GM12874 (cell line): Measurements from ENCODE around the gene COL5A1.

Source experiments
- TF ChIP-seq, protein P1 (sequence below): IDR thresholded peaks from 2 replicates; pipeline ENCODE4 v1.5.1; 2011; ENCODE audit warnings: low read depth, mild to moderate bottlenecking, control low read depth, low read length, moderate library complexity; ENCODE audit not compliant: insufficient read depth

The COL5A1 gene

DNA sequence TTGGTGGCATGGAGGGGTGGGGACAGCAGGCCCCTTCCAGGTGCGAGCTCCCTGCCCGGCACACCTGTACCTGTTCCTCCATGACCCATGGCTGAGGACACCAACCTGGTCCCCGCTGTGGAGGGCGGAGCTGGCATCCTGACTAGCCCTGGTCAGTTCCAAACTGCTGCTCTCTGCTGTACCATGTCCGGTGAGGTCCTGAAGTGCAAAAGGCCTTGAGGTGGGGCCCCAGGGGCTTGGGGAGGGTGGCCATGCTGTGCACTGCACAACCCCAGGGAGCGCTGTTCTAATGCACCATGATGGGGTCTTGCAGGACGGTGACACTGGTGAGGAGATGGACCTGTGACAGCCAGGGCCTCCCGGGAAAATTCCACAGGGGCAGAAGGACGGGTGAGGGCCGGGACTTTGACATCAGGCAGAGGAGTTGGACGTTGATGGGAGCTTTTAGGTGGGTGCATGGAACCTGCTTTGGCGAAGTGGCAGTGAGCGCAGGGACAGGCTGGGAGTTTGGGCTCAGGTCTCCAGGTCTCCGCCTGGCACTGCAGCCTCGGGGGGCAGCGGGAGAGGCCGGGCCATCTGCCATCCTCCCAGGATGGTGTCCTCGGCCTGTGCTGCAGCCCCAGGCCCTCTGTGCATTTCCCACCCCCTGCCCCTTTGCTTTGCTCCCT is 38.9 kb downstream of the COL5A1 start:
- TF ChIP-seq, protein P1, sequence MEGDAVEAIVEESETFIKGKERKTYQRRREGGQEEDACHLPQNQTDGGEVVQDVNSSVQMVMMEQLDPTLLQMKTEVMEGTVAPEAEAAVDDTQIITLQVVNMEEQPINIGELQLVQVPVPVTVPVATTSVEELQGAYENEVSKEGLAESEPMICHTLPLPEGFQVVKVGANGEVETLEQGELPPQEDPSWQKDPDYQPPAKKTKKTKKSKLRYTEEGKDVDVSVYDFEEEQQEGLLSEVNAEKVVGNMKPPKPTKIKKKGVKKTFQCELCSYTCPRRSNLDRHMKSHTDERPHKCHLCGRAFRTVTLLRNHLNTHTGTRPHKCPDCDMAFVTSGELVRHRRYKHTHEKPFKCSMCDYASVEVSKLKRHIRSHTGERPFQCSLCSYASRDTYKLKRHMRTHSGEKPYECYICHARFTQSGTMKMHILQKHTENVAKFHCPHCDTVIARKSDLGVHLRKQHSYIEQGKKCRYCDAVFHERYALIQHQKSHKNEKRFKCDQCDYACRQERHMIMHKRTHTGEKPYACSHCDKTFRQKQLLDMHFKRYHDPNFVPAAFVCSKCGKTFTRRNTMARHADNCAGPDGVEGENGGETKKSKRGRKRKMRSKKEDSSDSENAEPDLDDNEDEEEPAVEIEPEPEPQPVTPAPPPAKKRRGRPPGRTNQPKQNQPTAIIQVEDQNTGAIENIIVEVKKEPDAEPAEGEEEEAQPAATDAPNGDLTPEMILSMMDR: no peak

- TF ChIP-seq, protein P1: no peak
Observed at GRCh38 chr9:134681061-134681661, 39.6 kb downstream of the COL5A1 start.

DNA sequence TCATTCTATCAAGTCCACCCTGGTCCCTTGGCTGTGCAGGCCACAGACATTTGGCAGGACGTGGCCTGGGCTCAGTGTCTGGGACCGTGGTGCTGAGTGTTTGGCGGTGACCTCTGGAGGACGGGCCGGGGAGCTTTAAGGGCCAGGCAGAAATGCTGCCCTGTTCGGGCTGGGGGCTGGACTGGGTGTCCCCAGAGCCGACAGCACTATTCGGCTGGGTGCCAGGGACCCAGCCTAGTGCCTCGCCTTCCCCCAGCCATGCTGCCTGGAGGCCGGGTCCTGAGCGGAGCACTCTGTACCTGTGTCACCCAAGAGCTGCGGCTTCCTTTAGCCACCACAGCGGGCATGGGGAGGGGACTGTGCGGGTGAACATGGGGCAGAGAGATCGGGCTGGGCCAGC is 40.4 kb downstream of the COL5A1 start:
- TF ChIP-seq, protein P1: no peak

GRCh38 chr9:134682651-134683364 is 41.2 kb downstream of the COL5A1 start:
- TF ChIP-seq, protein P1: no peak

DNA sequence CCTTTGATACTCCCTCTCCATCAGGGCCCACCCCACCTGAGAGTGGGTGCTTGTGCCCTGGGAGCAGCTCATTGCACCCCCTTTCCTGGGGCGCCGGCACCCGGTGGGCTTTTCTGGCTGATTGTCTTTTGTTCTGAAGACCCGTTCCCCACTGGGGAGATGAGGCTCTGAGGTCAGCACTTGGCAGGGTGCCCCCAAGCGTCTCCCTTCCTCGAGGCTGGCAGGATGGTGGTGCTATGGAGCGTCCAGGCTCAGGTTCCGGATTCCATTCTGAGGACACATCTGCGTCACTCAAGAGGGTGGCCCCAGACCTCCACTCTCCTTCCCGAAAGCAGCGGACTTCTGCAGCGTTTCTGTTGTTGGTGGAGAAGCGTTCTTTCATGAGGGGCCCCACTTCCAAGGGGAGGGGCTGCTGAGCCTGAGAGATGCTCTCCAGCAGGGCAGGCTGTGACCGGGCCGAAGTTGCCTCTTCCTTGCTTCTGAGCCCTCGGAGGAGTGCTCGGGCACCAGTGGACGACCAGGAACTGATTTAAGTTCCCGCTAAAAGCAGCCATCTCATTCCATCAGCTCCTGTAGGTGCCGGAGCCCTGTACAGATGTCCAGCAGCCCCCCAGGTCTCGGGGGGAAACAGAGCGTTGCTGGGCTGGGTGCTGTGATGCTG is 42.2 kb downstream of the COL5A1 start:
- TF ChIP-seq, protein P1: no peak

DNA sequence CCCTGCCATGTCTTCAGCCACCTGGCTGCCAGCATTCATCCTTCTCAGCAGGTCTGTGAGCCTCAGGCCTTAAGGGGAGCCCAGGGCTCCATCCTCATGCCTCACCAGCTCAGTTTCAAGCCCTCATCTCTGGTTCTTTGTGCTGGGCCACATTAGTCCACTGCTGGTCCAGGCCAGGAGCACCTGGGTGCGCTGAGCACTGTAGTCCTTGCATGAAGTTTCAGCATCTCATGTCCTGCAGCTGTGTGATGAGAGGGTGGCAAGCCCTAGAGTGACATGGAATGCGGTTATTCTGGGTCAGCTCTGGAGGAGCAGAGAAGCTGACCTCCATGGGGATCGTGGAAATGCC is 42.7 kb downstream of the COL5A1 start:
- TF ChIP-seq, protein P1: no peak

GRCh38 chr9:134685784-134686183 is 44.2 kb downstream of the COL5A1 start:
- TF ChIP-seq, protein P1: no peak
